Measurements from ENCODE around the gene ZKSCAN4. TPM values are rescaled to one million over a fixed set of nuclear protein-coding genes. Genes with fewer than 3 reads are reported as not detected.

Gene ZKSCAN4
- 3.7 and 11.5 TPM in 2 replicates for total RNA-seq (2014; rRNA removed; shearing (Covaris generic))

GRCh38 chr6:28252009-28252975 lies at the start of gene ZKSCAN4:
Gene ZKSCAN4, minus strand, starts transcription at chr6:28252269. Its CDS starts 289 bp downstream, at chr6:28251980.
- DNase-seq (ENCODE audit: low read depth): peak; percentile 93

GRCh38 chr6:28296520-28297060 lies 44.5 kb upstream of the ZKSCAN4 start:
- no peak for DNase-seq (ENCODE audit: low read depth)

GRCh38 chr6:28295326-28295725 lies 43.3 kb upstream of the ZKSCAN4 start:
- no peak for DNase-seq (ENCODE audit: low read depth)

GRCh38 chr6:28291573-28291972 lies 39.5 kb upstream of the ZKSCAN4 start:
- no peak for DNase-seq (ENCODE audit: low read depth)

GRCh38 chr6:28282926-28283325 lies 30.9 kb upstream of the ZKSCAN4 start:
- peak; percentile 7 for DNase-seq (ENCODE audit: low read depth)

GRCh38 chr6:28281288-28282064 lies 29.4 kb upstream of the ZKSCAN4 start, which contains the start of gene PGBD1:
Gene PGBD1, plus strand, starts transcription at chr6:28281572. Its CDS starts 2,242 bp downstream, at chr6:28283814.
- peak; percentile 80 for DNase-seq (ENCODE audit: low read depth)

GRCh38 chr6:28280595-28281287 lies 28.7 kb upstream of the ZKSCAN4 start:
- no peak for DNase-seq (ENCODE audit: low read depth)

GRCh38 chr6:28277746-28278145 lies 25.7 kb upstream of the ZKSCAN4 start:
- DNase-seq (ENCODE audit: low read depth): no peak

GRCh38 chr6:28274888-28275287 lies 22.8 kb upstream of the ZKSCAN4 start:
- DNase-seq (ENCODE audit: low read depth): no peak

GRCh38 chr6:28269492-28269891 lies 17.4 kb upstream of the ZKSCAN4 start:
- DNase-seq (ENCODE audit: low read depth): peak; percentile 95

- DNase-seq (ENCODE audit: low read depth): no peak
These were observed 15.6 kb upstream of the ZKSCAN4 start for GRCh38 chr6:28267695-28268059.

- DNase-seq (ENCODE audit: low read depth): peak; percentile 93
These were observed 15.1 kb upstream of the ZKSCAN4 start, which contains the start of gene ZSCAN26 for GRCh38 chr6:28266962-28267694. Gene ZSCAN26, plus strand, starts transcription at chr6:28267143. Its CDS starts 4,777 bp downstream, at chr6:28271920.

GRCh38 chr6:28266563-28266961 lies 14.5 kb upstream of the ZKSCAN4 start:
- no peak for DNase-seq (ENCODE audit: low read depth)

GRCh38 chr6:28264834-28265401 lies 12.8 kb upstream of the ZKSCAN4 start:
- no peak for DNase-seq (ENCODE audit: low read depth)

- no peak for DNase-seq (ENCODE audit: low read depth)
These were observed 11.9 kb upstream of the ZKSCAN4 start for GRCh38 chr6:28263922-28264321.

GRCh38 chr6:28258877-28259777 lies 7.1 kb upstream of the ZKSCAN4 start, which contains the start of gene NKAPL:
Gene NKAPL, plus strand, starts transcription at chr6:28259297. Its CDS starts 75 bp downstream, at chr6:28259372.
- no peak for DNase-seq (ENCODE audit: low read depth)

- DNase-seq (ENCODE audit: low read depth): no peak
These were observed 5.0 kb upstream of the ZKSCAN4 start for GRCh38 chr6:28257042-28257441.

GRCh38 chr6:28254121-28254519 lies 2.1 kb upstream of the ZKSCAN4 start:
- peak; percentile 28 for DNase-seq (ENCODE audit: low read depth)

GRCh38 chr6:28251661-28252008 lies 434 bp downstream of the ZKSCAN4 start:
- DNase-seq (ENCODE audit: low read depth): peak; percentile 33
